PC-9 (cell line): ENCODE results near the gene ANK2. TPM values are rescaled to one million over a fixed set of nuclear protein-coding genes. Genes with fewer than 3 reads are reported as not detected.

Source experiments
- BruUV-seq: library from RNA; stranded (reverse); fragments of 400-500 nt; replicated peaks from 2 replicates; lab custom pipeline; 2021; lab: Mats Ljungman, UMichigan
- CTCF ChIA-PET: fragments of 300-600 bp; sonication (Branson Sonifier 250); formaldehyde crosslinking; loops from one replicate; lab custom pipeline; 2022; ENCODE audit warnings: antibody characterized with exemption; lab: Charles Lee
- POLR2A ChIA-PET: fragments of 300-600 bp; sonication (Branson Sonifier 250); formaldehyde crosslinking; loops from one replicate; lab custom pipeline; 2022; ENCODE audit warnings: antibody characterized with exemption; ENCODE audit not compliant: unreplicated experiment; lab: Charles Lee
- DNase-seq, 2 experiments: peaks; one replicate each; pipeline versions ENCODE4 v3.0.0 to v3.0.0-alpha.2; 2015 to 2022; ENCODE audit warnings: mixed read lengths in 1 of 2
- H2AFZ ChIP-seq: fragments of 200-600 bp; sonication (generic); 2 replicates; pipeline ENCODE4 v1.8.1; 2017; ENCODE audit warnings: antibody characterized with exemption
- H3F3A ChIP-seq: fragments of 200-600 bp; sonication (generic); 2 replicates; pipeline ENCODE4 v1.8.1; 2017; ENCODE audit warnings: antibody characterized with exemption, mild to moderate bottlenecking, low read depth; ENCODE audit not compliant: insufficient read depth
- H3K27ac ChIP-seq: fragments of 200-600 bp; sonication (generic); 2 replicates; pipeline ENCODE4 v1.6.1; 2016; ENCODE audit warnings: mixed run types
- H3K27me3 ChIP-seq: fragments of 200-600 bp; sonication (generic); 2 replicates; pipeline ENCODE4 v1.6.1; 2016; ENCODE audit warnings: low read depth, mixed run types; ENCODE audit not compliant: insufficient read depth
- H3K36me3 ChIP-seq: fragments of 200-600 bp; sonication (generic); 2 replicates; pipeline ENCODE4 v1.6.1; 2016; ENCODE audit warnings: low read depth, mixed run types
- H3K4me1 ChIP-seq: fragments of 200-600 bp; sonication (generic); replicated peaks from 2 replicates; pipeline ENCODE4 v1.6.1; 2016; ENCODE audit warnings: mixed run types; ENCODE audit not compliant: insufficient read depth
- H3K4me2 ChIP-seq: fragments of 200-600 bp; sonication (generic); 2 replicates; pipeline ENCODE4 v1.6.1; 2017; ENCODE audit warnings: mixed run types
- H3K4me3 ChIP-seq: fragments of 200-600 bp; sonication (generic); 2 replicates; pipeline ENCODE4 v1.6.1; 2016; ENCODE audit warnings: mixed run types
- H3K79me2 ChIP-seq: fragments of 200-600 bp; sonication (generic); 2 replicates; pipeline ENCODE4 v1.6.1; 2017; ENCODE audit warnings: low read depth, mixed run types
- H3K9me2 ChIP-seq: fragments of 200-600 bp; sonication (generic); 2 replicates; pipeline ENCODE4 v1.8.1; 2017; ENCODE audit warnings: mild to moderate bottlenecking; ENCODE audit not compliant: insufficient read depth
- H3K9me3 ChIP-seq: fragments of 200-600 bp; sonication (generic); 2 replicates; pipeline ENCODE4 v1.8.1; 2016; ENCODE audit warnings: low read depth; ENCODE audit not compliant: insufficient read depth
- H4K20me1 ChIP-seq: fragments of 200-600 bp; sonication (generic); 2 replicates; pipeline ENCODE4 v1.8.1; 2017; ENCODE audit not compliant: insufficient read depth
- EZH2 ChIP-seq: fragments of 200-600 bp; sonication (generic); IDR thresholded peaks from 2 replicates; pipeline ENCODE4 v1.8.0; 2017; ENCODE audit warnings: antibody characterized with exemption, low read depth
- intact Hi-C: fragments of 100-400 bp; cut with micrococcal nuclease; formaldehyde crosslinking; loops from one replicate; pipeline ENCODE4 v1.10.0; 2022; ENCODE audit not compliant: unreplicated experiment
- total RNA-seq: library from RNA; stranded (reverse); gene quantifications from 2 replicates; pipeline ENCODE4 v1.2.3, GENCODE V29; 2021
- TF ChIP-seq, protein P1 (sequence below): fragments of 200-600 bp; sonication (generic); conservative IDR thresholded peaks from 2 replicates; pipeline ENCODE4 v1.6.1; 2017; ENCODE audit warnings: mixed run types, antibody characterized with exemption, mild to moderate bottlenecking, moderate library complexity

ANK2 gene
- total RNA-seq, 1 experiment from 2014 or later = 0.61 TPM

DNA sequence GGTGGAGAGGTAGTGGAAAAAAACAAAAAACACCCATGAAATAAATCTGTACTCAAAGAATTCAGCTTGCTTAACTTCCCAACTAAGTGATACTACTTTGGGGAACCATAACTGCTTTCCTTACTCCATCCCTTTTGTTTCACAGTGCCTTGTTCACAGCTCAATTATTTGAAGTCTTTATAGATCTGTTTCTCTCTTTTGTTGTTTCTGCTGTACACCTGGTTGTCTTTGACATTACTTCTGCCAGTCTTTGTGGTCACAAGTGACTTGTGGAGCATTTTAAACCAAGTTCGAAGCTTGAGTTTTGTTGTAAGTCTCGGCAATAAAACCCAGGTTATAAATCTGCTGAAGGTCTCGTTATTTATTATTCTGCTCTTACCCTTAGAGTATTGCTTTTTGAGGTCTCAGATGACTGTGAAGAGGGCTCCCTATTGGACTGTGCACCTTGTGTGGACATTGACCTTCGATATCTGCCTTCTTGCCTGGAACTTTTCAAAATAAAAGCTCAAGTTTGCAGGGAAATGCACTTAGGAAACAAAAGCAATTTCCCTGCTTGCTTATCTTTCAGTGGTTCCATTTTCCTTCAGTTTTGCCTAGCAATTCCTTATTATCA lies 59.8 kb downstream of the ANK2 start:
- no peak for TF ChIP-seq EZH2
- TF ChIP-seq, protein P1, sequence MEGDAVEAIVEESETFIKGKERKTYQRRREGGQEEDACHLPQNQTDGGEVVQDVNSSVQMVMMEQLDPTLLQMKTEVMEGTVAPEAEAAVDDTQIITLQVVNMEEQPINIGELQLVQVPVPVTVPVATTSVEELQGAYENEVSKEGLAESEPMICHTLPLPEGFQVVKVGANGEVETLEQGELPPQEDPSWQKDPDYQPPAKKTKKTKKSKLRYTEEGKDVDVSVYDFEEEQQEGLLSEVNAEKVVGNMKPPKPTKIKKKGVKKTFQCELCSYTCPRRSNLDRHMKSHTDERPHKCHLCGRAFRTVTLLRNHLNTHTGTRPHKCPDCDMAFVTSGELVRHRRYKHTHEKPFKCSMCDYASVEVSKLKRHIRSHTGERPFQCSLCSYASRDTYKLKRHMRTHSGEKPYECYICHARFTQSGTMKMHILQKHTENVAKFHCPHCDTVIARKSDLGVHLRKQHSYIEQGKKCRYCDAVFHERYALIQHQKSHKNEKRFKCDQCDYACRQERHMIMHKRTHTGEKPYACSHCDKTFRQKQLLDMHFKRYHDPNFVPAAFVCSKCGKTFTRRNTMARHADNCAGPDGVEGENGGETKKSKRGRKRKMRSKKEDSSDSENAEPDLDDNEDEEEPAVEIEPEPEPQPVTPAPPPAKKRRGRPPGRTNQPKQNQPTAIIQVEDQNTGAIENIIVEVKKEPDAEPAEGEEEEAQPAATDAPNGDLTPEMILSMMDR = no peak
- Histone ChIP-seq H3K4me3 (no peak overlapping the region), H3K9me2 (no peaks in the 10 kb centered on the region), H3K4me1 (no peaks in the 10 kb centered on the region), H3K27me3 (no peaks in the 10 kb centered on the region), H3K27ac (no peak overlapping the region), H3K4me2 (no peak overlapping the region), H3K36me3 (no peaks in the 10 kb centered on the region), H3K9me3 (no peaks in the 10 kb centered on the region), H3K79me2 (no peaks in the 10 kb centered on the region), H4K20me1 (no peaks in the 10 kb centered on the region), H3F3A (no peaks in the 10 kb centered on the region), H2AFZ (no peak overlapping the region)
- intact Hi-C loops = loop anchor here (5.0 kb wide), 1 partner anchor 283 kb away; no protein-coding TSS in a partner anchor
- CTCF ChIA-PET = no interaction called here
- no TSS peak for BruUV-seq
- no peak for DNase-seq
- POLR2A ChIA-PET = no interaction called here

DNA sequence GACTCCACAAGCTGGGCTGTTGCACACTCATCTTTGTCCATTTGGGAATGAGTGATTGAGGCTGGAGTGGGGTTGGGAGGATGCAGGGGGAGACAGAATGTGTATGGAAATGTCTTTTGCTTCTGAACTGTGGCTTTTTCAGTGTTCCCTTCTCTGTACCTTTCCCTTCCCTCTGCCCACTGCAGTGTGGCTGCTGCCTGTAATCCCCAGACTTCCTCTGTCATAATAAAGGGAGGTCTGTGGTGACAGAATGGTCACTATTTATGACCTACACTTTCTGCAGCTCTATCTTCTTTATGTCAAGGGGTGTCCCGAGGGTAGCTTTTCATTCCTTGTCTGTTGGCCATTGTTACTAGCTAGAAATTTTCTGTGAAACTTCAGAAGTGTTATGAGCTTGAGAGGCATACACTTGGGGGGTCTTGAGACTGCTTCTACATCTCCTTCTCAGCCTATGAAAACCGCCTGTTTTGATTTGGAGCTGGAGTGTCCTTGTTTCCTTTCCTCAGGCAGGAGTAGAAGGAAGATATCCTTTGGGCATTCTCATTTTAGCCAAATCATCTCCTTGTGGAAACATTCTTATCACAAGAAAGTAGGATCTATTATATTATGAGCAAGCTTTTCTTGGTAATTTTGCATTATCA lies 63.0 kb downstream of the ANK2 start:
- no peaks in the 10 kb centered on the region for H4K20me1 ChIP-seq
- no peak overlapping the region for H3K4me3 ChIP-seq
- no peaks in the 10 kb centered on the region for H3K27me3 ChIP-seq
- POLR2A ChIA-PET = no interaction called here
- H3K4me1 ChIP-seq = no peaks in the 10 kb centered on the region
- no peaks in the 10 kb centered on the region for H3K36me3 ChIP-seq
- DNase-seq = no peak
- TF ChIP-seq, protein P1 = no peak
- H3K4me2 ChIP-seq = no peak overlapping the region
- CTCF ChIA-PET = no interaction called here
- no peaks in the 10 kb centered on the region for H3F3A ChIP-seq
- BruUV-seq = no TSS peak
- H3K27ac ChIP-seq = no peak overlapping the region
- no peaks in the 10 kb centered on the region for H3K79me2 ChIP-seq
- intact Hi-C loops = no loop called here
- no peaks in the 10 kb centered on the region for H3K9me3 ChIP-seq
- H3K9me2 ChIP-seq = no peaks in the 10 kb centered on the region
- no peak overlapping the region for H2AFZ ChIP-seq

DNA sequence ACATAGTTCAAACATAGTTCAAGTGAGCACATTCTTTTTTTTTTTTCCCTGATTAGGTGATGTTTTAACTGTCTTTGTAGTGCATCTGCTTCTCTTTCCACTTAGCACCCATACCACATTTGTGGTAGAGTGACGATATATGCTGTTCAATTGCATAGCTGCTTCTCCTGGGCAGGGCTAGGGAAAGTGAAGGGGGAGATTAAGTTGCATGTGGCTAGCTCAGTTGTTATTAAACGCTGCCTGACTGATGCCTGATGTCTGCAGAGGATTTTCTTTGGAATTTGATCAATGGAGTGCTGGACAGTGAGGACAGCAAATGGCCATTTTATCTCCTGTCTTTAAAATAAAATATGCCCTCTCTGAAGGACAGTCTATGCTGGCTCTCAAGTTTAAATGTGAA lies 63.7 kb downstream of the ANK2 start:
- POLR2A ChIA-PET = no interaction called here

More for the DNA sequence above, 63.7 kb downstream of the ANK2 start:
- Histone ChIP-seq H3K4me2 (no peak overlapping the region), H3K79me2 (no peaks in the 10 kb centered on the region), H3F3A (no peaks in the 10 kb centered on the region), H3K9me2 (no peaks in the 10 kb centered on the region), H2AFZ (no peak overlapping the region), H3K27me3 (no peaks in the 10 kb centered on the region), H3K9me3 (no peaks in the 10 kb centered on the region), H3K36me3 (no peaks in the 10 kb centered on the region), H3K4me1 (no peaks in the 10 kb centered on the region), H3K4me3 (no peak overlapping the region), H4K20me1 (no peaks in the 10 kb centered on the region), H3K27ac (no peak overlapping the region)
- no peak for DNase-seq
- intact Hi-C loops = no loop called here
- BruUV-seq = no TSS peak
- CTCF ChIA-PET = no interaction called here
- no peak for TF ChIP-seq EZH2
- TF ChIP-seq, protein P1 = no peak
